SK-N-SH treated with all-trans-retinoic acid at 6 μM for 48 hours (cell line): ENCODE results near the gene TGFBR3.

Experiments
- ATAC-seq: fragments of 200-7000 bp; cut with Tn5 transposase; 3 replicates; pipeline ENCODE4 v1.9.1; 2020; ENCODE audit warnings: mild to moderate bottlenecking, moderate library complexity
- ARNTL ChIP-seq: fragments of 450-650 bp; formaldehyde crosslinking; IDR thresholded peaks from 2 replicates; pipeline ENCODE4 v1.5.0; 2020; ENCODE audit warnings: low read depth, mild to moderate bottlenecking, moderate library complexity, borderline replicate concordance
- BACH2 ChIP-seq: fragments of 250-450 bp; sonication (Bioruptor Pico); IDR thresholded peaks from 2 replicates; pipeline ENCODE4 v1.9.0; 2021; ENCODE audit warnings: mild to moderate bottlenecking, borderline replicate concordance
- CSDC2 ChIP-seq: fragments of 250-450 bp; sonication (Bioruptor Pico); IDR thresholded peaks from 2 replicates; pipeline ENCODE4 v1.5.0; 2020; ENCODE audit warnings: mild to moderate bottlenecking, moderate library complexity
- ESRRG ChIP-seq: fragments of 250-450 bp; sonication (Bioruptor Pico); IDR thresholded peaks from 2 replicates; pipeline ENCODE4 v1.6.1; 2021; ENCODE audit warnings: mild to moderate bottlenecking
- GLIS3 ChIP-seq: fragments of 250-450 bp; sonication (Bioruptor Pico); IDR thresholded peaks from 2 replicates; pipeline ENCODE4 v1.5.0; 2020; ENCODE audit warnings: mild to moderate bottlenecking, moderate library complexity
- ISL1 ChIP-seq: fragments of 250-450 bp; sonication (Bioruptor Pico); IDR thresholded peaks from 2 replicates; pipeline ENCODE4 v2.1.2; 2022; ENCODE audit warnings: mild to moderate bottlenecking, moderate library complexity
- OSR1 ChIP-seq: fragments of 250-450 bp; sonication (Bioruptor Pico); IDR thresholded peaks from 2 replicates; pipeline ENCODE4 v1.8.0; 2022; ENCODE audit warnings: moderate library complexity, mild to moderate bottlenecking, inconsistent platforms
- PATZ1 ChIP-seq: fragments of 250-450 bp; sonication (Bioruptor Pico); IDR thresholded peaks from 2 replicates; pipeline ENCODE4 v1.8.0; 2020; ENCODE audit warnings: mild to moderate bottlenecking, moderate library complexity, borderline replicate concordance
- POU6F1 ChIP-seq: fragments of 250-450 bp; sonication (Bioruptor Pico); IDR thresholded peaks from 2 replicates; pipeline ENCODE4 v1.8.0; 2021; ENCODE audit warnings: low read depth, mild to moderate bottlenecking, moderate library complexity, borderline replicate concordance
- PPARA ChIP-seq: fragments of 250-450 bp; sonication (Bioruptor Pico); IDR thresholded peaks from 2 replicates; pipeline ENCODE4 v1.5.0; 2020; ENCODE audit warnings: mild to moderate bottlenecking, borderline replicate concordance
- RARB ChIP-seq: fragments of 250-450 bp; sonication (Bioruptor Pico); IDR thresholded peaks from 2 replicates; pipeline ENCODE4 v1.8.0; 2021; ENCODE audit warnings: mild to moderate bottlenecking, moderate library complexity
- SNAI2 ChIP-seq: fragments of 250-450 bp; sonication (Bioruptor Pico); IDR thresholded peaks from 2 replicates; pipeline ENCODE4 v1.5.0; 2020; ENCODE audit warnings: mild to moderate bottlenecking, moderate library complexity
- TCF4 ChIP-seq: fragments of 250-450 bp; sonication (Bioruptor Pico); IDR thresholded peaks from 2 replicates; pipeline ENCODE4 v1.8.0; 2021; ENCODE audit warnings: mild to moderate bottlenecking, moderate library complexity, borderline replicate concordance
- TOX ChIP-seq: fragments of 250-450 bp; sonication (Bioruptor Pico); IDR thresholded peaks from 2 replicates; pipeline ENCODE4 v1.8.0; 2021; ENCODE audit warnings: mild to moderate bottlenecking, moderate library complexity, borderline replicate concordance
- ZFP30 ChIP-seq: fragments of 450-650 bp; formaldehyde crosslinking; IDR thresholded peaks from 2 replicates; pipeline ENCODE4 v1.5.0; 2022; ENCODE audit warnings: mild to moderate bottlenecking, moderate library complexity
- ZNF565 ChIP-seq: fragments of 450-650 bp; formaldehyde crosslinking; conservative IDR thresholded peaks from 2 replicates; pipeline ENCODE4 v1.5.0; 2020; ENCODE audit warnings: low read depth, mild to moderate bottlenecking, moderate library complexity
- ZNF70 ChIP-seq: fragments of 450-650 bp; formaldehyde crosslinking; IDR thresholded peaks from 2 replicates; pipeline ENCODE4 v1.5.0; 2020; ENCODE audit warnings: mild to moderate bottlenecking, moderate library complexity
- ZNF8 ChIP-seq: fragments of 450-650 bp; formaldehyde crosslinking; IDR thresholded peaks from 2 replicates; pipeline ENCODE4 v1.5.0; 2020; ENCODE audit warnings: mild to moderate bottlenecking, moderate library complexity
- TF ChIP-seq, protein P1 (sequence below): fragments of 250-450 bp; sonication (Bioruptor Pico); IDR thresholded peaks from 2 replicates; pipeline ENCODE4 v1.5.1; 2021; ENCODE audit warnings: mild to moderate bottlenecking, moderate library complexity
- TF ChIP-seq, protein P2 (sequence below): fragments of 250-450 bp; sonication (Bioruptor Pico); IDR thresholded peaks from 2 replicates; pipeline ENCODE4 v1.5.0; 2020; ENCODE audit warnings: mild to moderate bottlenecking, moderate library complexity

TGFBR3 gene

DNA sequence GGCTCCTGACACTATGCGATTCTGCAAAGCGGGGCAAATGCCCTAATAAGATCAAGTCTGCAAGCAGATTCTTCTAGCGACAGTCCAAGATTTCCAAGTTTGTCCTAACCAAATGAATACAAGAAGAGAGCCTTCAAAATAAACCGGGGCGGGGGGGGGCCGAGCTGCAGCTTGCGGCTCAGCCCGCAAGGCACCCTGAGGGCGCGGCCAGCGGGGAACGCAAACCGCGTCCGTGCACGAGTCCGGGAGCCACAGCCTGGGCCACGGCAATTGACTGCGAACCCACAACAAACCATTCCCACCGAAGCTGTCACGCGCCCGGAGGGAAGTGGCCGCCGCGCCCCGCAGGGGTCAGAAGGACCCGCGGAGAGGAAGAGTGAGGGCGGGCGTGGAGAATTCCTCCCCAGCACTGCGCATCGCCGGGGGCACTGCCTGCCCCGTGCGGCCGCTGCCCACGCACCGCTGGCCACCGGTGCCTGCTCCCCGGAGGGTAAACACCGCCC, 687 bp downstream of the TGFBR3 start (continued):
- no peak for TF ChIP-seq SNAI2 (CRISPR knock-in tag)
- no peak for TF ChIP-seq POU6F1 (CRISPR knock-in tag)
- TF ChIP-seq, protein P1, sequence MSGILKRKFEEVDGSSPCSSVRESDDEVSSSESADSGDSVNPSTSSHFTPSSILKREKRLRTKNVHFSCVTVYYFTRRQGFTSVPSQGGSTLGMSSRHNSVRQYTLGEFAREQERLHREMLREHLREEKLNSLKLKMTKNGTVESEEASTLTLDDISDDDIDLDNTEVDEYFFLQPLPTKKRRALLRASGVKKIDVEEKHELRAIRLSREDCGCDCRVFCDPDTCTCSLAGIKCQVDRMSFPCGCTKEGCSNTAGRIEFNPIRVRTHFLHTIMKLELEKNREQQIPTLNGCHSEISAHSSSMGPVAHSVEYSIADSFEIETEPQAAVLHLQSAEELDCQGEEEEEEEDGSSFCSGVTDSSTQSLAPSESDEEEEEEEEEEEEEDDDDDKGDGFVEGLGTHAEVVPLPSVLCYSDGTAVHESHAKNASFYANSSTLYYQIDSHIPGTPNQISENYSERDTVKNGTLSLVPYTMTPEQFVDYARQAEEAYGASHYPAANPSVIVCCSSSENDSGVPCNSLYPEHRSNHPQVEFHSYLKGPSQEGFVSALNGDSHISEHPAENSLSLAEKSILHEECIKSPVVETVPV (CRISPR knock-in tag), result no peak
- TF ChIP-seq ZNF565 (CRISPR knock-in tag), result no peak
- no peak for TF ChIP-seq CSDC2
- no peak for TF ChIP-seq PATZ1 (CRISPR knock-in tag)
- TF ChIP-seq PPARA (CRISPR knock-in tag), result no peak

- TF ChIP-seq GLIS3 (CRISPR knock-in tag) (no peak), BACH2 (CRISPR knock-in tag) (no peak), RARB (CRISPR knock-in tag) (no peak), OSR1 (CRISPR knock-in tag) (no peak), ZFP30 (CRISPR knock-in tag) (no peak), ZNF8 (CRISPR knock-in tag) (no peak), ZNF70 (CRISPR knock-in tag) (no peak), TCF4 (CRISPR knock-in tag) (no peak), POU6F1 (CRISPR knock-in tag) (no peak), TOX (no peak), ISL1 (CRISPR knock-in tag) (no peak), CSDC2 (no peak), ARNTL (CRISPR knock-in tag) (no peak), ZNF565 (CRISPR knock-in tag) (no peak), ESRRG (CRISPR knock-in tag) (no peak)
- TF ChIP-seq, protein P2, sequence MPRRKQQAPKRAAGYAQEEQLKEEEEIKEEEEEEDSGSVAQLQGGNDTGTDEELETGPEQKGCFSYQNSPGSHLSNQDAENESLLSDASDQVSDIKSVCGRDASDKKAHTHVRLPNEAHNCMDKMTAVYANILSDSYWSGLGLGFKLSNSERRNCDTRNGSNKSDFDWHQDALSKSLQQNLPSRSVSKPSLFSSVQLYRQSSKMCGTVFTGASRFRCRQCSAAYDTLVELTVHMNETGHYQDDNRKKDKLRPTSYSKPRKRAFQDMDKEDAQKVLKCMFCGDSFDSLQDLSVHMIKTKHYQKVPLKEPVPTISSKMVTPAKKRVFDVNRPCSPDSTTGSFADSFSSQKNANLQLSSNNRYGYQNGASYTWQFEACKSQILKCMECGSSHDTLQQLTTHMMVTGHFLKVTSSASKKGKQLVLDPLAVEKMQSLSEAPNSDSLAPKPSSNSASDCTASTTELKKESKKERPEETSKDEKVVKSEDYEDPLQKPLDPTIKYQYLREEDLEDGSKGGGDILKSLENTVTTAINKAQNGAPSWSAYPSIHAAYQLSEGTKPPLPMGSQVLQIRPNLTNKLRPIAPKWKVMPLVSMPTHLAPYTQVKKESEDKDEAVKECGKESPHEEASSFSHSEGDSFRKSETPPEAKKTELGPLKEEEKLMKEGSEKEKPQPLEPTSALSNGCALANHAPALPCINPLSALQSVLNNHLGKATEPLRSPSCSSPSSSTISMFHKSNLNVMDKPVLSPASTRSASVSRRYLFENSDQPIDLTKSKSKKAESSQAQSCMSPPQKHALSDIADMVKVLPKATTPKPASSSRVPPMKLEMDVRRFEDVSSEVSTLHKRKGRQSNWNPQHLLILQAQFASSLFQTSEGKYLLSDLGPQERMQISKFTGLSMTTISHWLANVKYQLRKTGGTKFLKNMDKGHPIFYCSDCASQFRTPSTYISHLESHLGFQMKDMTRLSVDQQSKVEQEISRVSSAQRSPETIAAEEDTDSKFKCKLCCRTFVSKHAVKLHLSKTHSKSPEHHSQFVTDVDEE (CRISPR knock-in tag), result no peak
- TF ChIP-seq, protein P1 (CRISPR knock-in tag), result no peak
- no peak for ATAC-seq
Observed at GRCh38 chr1:91884459-91885212, 1.3 kb downstream of the TGFBR3 start.
